Measurements from ENCODE around the gene CNOT2. TPM values are rescaled to one million over a fixed set of nuclear protein-coding genes. Genes with fewer than 3 reads are reported as not detected.

CNOT2 gene
- total and polyA plus RNA-seq, 11 donors: 15.5 to 63.7 (median 36.9) TPM

DNA sequence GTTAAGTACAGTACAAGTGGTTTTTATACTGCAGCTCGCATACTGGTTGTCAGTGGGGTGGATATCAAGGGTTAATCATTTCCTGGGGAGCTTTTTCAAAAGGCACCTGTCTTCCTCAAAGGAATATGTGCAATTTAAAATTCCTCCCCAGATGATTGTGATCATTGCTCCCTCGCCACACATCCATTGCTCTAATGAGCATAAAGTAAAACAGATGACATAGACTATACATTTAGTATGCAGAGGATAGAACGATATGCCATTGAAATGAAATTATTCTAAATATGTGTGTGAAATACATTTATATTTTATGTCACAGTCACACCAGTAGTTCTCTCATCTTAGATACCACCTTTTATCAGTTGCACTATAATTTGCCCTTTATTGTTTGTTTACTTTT, 86.5 kb downstream of the CNOT2 start:
- Histone ChIP-seq H3K4me1 (peaks cover 0 to 4% (median 0%) of the 10 kb centered on the region in 12 donors), H3K9me3 (no peaks in the 10 kb centered on the region), H3K27ac (no peak overlapping the region), H3K27me3 (no peaks in the 10 kb centered on the region), H3K36me3 (peaks cover 0 to 17% (median 4%) of the 10 kb centered on the region in 9 donors), H3K4me3 (no peak overlapping the region)
- WGBS, 4 donors: 93 to 97% (median 96%) methylated on average over 3 of the region's 3 CpGs
- DNase-seq (no peak), ATAC-seq (no peak)
- intact Hi-C loops (cut with DNase I): loop anchor here in 1 of 10 donors (10.0 kb wide), 1 partner anchor 85 kb away; the partner anchor contains the start of gene CNOT2
- no peak for TF ChIP-seq POLR2A (IDR thresholded peaks at IDR 0.05)
- TF ChIP-seq, protein P1, sequence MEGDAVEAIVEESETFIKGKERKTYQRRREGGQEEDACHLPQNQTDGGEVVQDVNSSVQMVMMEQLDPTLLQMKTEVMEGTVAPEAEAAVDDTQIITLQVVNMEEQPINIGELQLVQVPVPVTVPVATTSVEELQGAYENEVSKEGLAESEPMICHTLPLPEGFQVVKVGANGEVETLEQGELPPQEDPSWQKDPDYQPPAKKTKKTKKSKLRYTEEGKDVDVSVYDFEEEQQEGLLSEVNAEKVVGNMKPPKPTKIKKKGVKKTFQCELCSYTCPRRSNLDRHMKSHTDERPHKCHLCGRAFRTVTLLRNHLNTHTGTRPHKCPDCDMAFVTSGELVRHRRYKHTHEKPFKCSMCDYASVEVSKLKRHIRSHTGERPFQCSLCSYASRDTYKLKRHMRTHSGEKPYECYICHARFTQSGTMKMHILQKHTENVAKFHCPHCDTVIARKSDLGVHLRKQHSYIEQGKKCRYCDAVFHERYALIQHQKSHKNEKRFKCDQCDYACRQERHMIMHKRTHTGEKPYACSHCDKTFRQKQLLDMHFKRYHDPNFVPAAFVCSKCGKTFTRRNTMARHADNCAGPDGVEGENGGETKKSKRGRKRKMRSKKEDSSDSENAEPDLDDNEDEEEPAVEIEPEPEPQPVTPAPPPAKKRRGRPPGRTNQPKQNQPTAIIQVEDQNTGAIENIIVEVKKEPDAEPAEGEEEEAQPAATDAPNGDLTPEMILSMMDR (IDR thresholded peaks at IDR 0.05): no peak

DNA sequence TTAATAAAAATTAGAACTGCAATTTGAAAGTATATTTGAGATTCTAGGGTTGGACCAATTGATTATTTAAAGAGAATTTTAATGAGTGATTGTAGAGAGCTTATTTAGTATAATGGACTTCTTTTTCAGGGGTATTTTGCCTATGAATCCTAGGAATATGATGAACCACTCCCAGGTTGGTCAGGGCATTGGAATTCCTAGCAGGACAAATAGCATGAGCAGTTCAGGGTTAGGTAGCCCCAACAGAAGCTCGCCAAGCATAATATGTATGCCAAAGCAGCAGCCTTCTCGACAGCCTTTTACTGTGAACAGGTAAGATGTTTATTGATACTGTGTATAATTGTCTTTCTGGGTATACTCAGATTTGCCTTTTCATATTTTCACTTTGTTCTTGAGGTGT, 86.9 kb downstream of the CNOT2 start:
- intact Hi-C loops (cut with DNase I): loop anchor here in 1 of 10 donors (10.0 kb wide), 1 partner anchor 85 kb away; the partner anchor contains the start of gene CNOT2

DNA sequence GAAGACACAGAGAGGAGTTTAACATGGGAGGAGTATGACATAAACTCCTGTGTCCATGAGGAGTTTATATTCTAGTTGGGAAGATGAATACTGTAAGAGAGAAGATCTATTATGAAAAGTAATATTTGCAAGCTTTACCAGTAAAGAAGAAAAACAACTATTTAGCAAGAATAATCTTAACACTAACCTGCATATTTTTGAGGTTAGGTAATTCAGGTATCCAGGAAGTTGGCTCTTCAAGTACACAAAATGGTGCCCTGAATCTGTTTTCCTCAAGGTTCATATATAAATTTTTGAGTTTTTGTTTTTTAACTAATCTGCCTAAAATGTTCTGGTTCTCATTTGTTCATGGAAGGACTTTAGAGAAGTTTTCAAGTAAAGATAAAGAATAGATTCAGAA, 89.0 kb downstream of the CNOT2 start:
- Histone ChIP-seq H3K4me1 (peaks cover 0 to 4% (median 0%) of the 10 kb centered on the region in 12 donors), H3K4me3 (no peak overlapping the region), H3K27ac (no peak overlapping the region), H3K27me3 (no peaks in the 10 kb centered on the region), H3K36me3 (peaks cover 0 to 42% (median 26%) of the 10 kb centered on the region in 9 donors), H3K9me3 (no peaks in the 10 kb centered on the region)
- no peak for DNase-seq
- TF ChIP-seq POLR2A (IDR thresholded peaks at IDR 0.05): no peak
- TF ChIP-seq, protein P1 (IDR thresholded peaks at IDR 0.05): no peak
- ATAC-seq: no peak
- intact Hi-C loops (cut with DNase I): loop anchor here in 1 of 10 donors (10.0 kb wide), 1 partner anchor 87 kb away; the partner anchor contains the start of gene CNOT2

More for the DNA sequence above, 86.9 kb downstream of the CNOT2 start:
- H3K4me1 ChIP-seq: peaks cover 0 to 4% (median 0%) of the 10 kb centered on the region in 12 donors
- peaks cover 0 to 21% (median 7%) of the 10 kb centered on the region in 9 donors for H3K36me3 ChIP-seq
- ATAC-seq (no peak), DNase-seq (no peak)
- H3K9me3 ChIP-seq: no peaks in the 10 kb centered on the region
- no peaks in the 10 kb centered on the region for H3K27me3 ChIP-seq
- H3K4me3 ChIP-seq: no peak overlapping the region
- WGBS, 4 donors: 96 to 99% (median 98%) methylated on average over 2 of the region's 2 CpGs
- TF ChIP-seq POLR2A (IDR thresholded peaks at IDR 0.05): no peak
- TF ChIP-seq, protein P1 (IDR thresholded peaks at IDR 0.05): no peak
- H3K27ac ChIP-seq: no peak overlapping the region

DNA sequence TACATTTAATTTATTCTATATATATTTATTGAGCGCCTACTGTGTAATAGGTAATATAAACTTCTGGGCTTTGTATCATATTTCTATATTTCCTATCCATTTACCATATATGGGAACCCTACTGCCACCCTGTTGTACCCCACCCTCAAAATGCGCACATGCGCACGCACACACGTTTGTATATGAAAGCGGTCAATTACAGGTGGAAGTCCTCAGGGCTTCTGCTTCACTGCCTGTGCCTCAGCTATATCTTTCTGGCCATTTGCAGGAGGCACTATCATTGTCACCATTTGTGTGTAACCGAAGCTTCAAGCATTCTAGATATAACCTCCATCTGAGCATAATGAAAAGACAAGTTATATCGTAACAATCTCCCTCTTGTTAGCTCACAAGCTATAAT, 91.5 kb downstream of the CNOT2 start:
- Histone ChIP-seq H3K27ac (no peak overlapping the region), H3K4me1 (peaks cover 0 to 4% (median 0%) of the 10 kb centered on the region in 12 donors), H3K9me3 (no peaks in the 10 kb centered on the region), H3K4me3 (no peak overlapping the region), H3K27me3 (no peaks in the 10 kb centered on the region), H3K36me3 (peaks cover 0 to 64% (median 50%) of the 10 kb centered on the region in 9 donors)
- intact Hi-C loops (cut with DNase I): loop anchor here in 1 of 10 donors (10.0 kb wide), 1 partner anchor 90 kb away; the partner anchor contains the start of gene CNOT2
- DNase-seq (no peak), ATAC-seq (no peak)
- no peak for TF ChIP-seq POLR2A (IDR thresholded peaks at IDR 0.05)
- TF ChIP-seq, protein P1 (IDR thresholded peaks at IDR 0.05): no peak
- 95 to 97% (median 96%) methylated on average over 8 of the region's 8 CpGs for WGBS, 4 donors

Measured in heart left ventricle (tissue), 16 donors.